Activated B cell treated with CpG ODN at 0.5 μM for 24 hours (primary cell): ENCODE results near the gene ZBTB44. TPM values are rescaled to one million over a fixed set of nuclear protein-coding genes. Genes with fewer than 3 reads are reported as not detected.
"Not testable (repeated sequence)": the region's sequence is repeated elsewhere in the genome, so short reads cannot be mapped to it uniquely, and the experiment has no call there.

Experiments used
- ATAC-seq: fragments of 200-7000 bp; cut with Tn5 transposase; one replicate; pipeline ENCODE4 v1.10.0; 2021; ENCODE audit warnings: low read depth, mild to moderate bottlenecking, moderate library complexity
- CTCF ChIA-PET: fragments of 350-600 bp; sonication (Branson Sonifier 250); formaldehyde crosslinking; loops from one replicate; lab custom pipeline; 2021; ENCODE audit warnings: antibody characterized with exemption; lab: Charles Lee
- POLR2A ChIA-PET: fragments of 350-600 bp; sonication (Branson Sonifier 250); formaldehyde crosslinking; loops from one replicate; lab custom pipeline; 2021; ENCODE audit warnings: antibody characterized with exemption; lab: Charles Lee
- DNase-seq: peaks from one replicate; pipeline ENCODE4 v3.0.0; 2022
- H3K27ac Mint-ChIP-seq: one replicate; pipeline ENCODE4 v1.8.0; 2020; ENCODE audit warnings: mixed read lengths
- H3K27me3 Mint-ChIP-seq: one replicate; pipeline ENCODE4 v1.8.0; 2021; ENCODE audit warnings: mixed read lengths
- H3K36me3 Mint-ChIP-seq: one replicate; pipeline ENCODE4 v1.8.0; 2021; ENCODE audit warnings: low read depth, mixed read lengths
- H3K4me1 Mint-ChIP-seq: one replicate; pipeline ENCODE4 v1.8.0; 2021; ENCODE audit warnings: mixed read lengths
- H3K4me3 Mint-ChIP-seq: one replicate; pipeline ENCODE4 v1.8.0; 2020; ENCODE audit warnings: mild to moderate bottlenecking, mixed read lengths
- H3K9me3 Mint-ChIP-seq: one replicate; pipeline ENCODE4 v1.8.0; 2020; ENCODE audit warnings: mixed read lengths
- intact Hi-C: fragments of 100-400 bp; cut with micrococcal nuclease; formaldehyde crosslinking; loops from one replicate; pipeline ENCODE4 v1.15.1; 2024
- total RNA-seq: library from RNA; stranded (reverse); gene quantifications from 2 replicates; pipeline ENCODE4 v1.2.3, GENCODE V29; 2022
- TF ChIP-seq, protein P1 (sequence below): fragments of 200-600 bp; IDR thresholded peaks from one replicate; pipeline ENCODE4 v1.8.0; 2022; ENCODE audit warnings: antibody characterized with exemption, mild to moderate bottlenecking

The ZBTB44 gene
- total RNA-seq, 1 donor from 2014 or later, result 61.5 TPM

GRCh38 chr11:130340671-130341319 is 26.1 kb upstream of the ZBTB44 start:
- H3K4me3 Mint-ChIP-seq, result no peak overlapping the region
- peaks cover 9% of the 10 kb centered on the region for H3K9me3 Mint-ChIP-seq
- no peaks in the 10 kb centered on the region for H3K27me3 Mint-ChIP-seq
- intact Hi-C loops, result no loop called here
- H3K27ac Mint-ChIP-seq, result no peak overlapping the region
- no peaks in the 10 kb centered on the region for H3K36me3 Mint-ChIP-seq
- ChIA-PET POLR2A (no interaction called here), CTCF (no interaction called here)
- TF ChIP-seq, protein P1, sequence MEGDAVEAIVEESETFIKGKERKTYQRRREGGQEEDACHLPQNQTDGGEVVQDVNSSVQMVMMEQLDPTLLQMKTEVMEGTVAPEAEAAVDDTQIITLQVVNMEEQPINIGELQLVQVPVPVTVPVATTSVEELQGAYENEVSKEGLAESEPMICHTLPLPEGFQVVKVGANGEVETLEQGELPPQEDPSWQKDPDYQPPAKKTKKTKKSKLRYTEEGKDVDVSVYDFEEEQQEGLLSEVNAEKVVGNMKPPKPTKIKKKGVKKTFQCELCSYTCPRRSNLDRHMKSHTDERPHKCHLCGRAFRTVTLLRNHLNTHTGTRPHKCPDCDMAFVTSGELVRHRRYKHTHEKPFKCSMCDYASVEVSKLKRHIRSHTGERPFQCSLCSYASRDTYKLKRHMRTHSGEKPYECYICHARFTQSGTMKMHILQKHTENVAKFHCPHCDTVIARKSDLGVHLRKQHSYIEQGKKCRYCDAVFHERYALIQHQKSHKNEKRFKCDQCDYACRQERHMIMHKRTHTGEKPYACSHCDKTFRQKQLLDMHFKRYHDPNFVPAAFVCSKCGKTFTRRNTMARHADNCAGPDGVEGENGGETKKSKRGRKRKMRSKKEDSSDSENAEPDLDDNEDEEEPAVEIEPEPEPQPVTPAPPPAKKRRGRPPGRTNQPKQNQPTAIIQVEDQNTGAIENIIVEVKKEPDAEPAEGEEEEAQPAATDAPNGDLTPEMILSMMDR, result no peak
- no peaks in the 10 kb centered on the region for H3K4me1 Mint-ChIP-seq
- ATAC-seq (no peak), DNase-seq (no peak)

DNA sequence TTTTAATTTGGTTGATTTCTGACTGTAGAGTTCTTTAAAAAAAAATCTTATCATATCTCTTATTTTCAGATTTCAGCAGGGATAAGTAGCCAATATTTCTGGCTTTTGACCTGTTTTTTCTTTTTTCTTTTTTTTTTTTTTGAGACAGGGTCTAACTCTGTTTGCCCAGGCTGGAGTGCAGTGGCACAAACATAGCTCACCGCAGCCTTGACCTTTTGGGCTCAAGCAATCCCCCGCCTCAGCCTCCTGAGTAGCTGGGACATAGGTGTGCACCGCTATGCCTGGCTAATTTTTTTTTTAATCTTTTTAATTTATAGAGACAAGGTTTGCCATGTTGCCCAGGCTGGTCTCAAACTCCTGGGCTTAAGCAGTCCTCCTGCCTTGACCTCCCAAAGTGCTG is 23.9 kb upstream of the ZBTB44 start:
- no peaks in the 10 kb centered on the region for H3K36me3 Mint-ChIP-seq
- peaks cover 9% of the 10 kb centered on the region for H3K9me3 Mint-ChIP-seq
- TF ChIP-seq, protein P1, result no peak
- intact Hi-C loops, result no loop called here
- no peak overlapping the region for H3K27ac Mint-ChIP-seq
- ATAC-seq (no peak), DNase-seq (no peak)
- no peaks in the 10 kb centered on the region for H3K4me1 Mint-ChIP-seq
- ChIA-PET CTCF (no interaction called here), POLR2A (interaction anchor here (0.7 kb wide), 1 partner anchor 68 kb away, joined by 3 read pairs; no protein-coding TSS in a partner anchor)
- no peaks in the 10 kb centered on the region for H3K27me3 Mint-ChIP-seq
- no peak overlapping the region for H3K4me3 Mint-ChIP-seq

DNA sequence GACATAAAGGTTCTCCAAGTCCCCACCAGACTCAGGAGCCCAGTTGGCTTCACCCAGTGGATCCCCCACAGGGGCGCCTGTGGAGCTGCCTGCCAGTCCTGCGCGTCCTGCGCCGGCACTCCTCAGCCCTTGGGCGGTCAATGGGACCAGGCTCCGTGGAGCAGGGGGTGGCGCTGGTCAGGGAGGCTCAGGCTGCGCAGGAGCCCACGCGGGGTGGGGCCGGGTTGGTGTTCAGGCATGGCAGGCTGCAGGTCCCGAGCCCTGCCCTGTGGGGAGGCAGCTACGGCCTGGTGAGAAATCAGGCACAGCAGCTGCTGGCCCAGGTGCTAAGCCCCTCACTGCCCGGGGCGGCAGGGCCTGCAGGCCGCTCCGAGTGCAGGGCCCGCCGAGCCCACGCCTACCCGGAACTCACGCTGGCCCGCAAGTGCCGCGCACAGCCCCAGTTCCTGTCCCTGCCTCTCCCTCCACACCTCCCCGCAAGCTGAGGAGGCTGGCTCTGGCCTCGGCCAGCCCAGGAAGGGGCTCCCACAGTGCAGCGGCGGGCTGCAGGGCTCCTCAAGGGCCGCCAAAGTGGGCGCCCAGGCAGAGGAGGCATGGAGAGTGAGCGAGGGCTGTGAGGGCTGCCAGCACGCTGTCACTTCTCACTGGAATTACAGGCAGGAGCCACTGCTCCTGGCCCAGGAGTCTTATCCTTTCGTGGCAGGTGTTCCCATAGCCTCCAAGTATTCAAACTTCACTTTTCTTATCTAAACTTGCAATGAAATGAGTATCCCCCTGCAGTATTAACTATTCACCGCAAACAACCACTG is 22.8 kb upstream of the ZBTB44 start:
- Mint-ChIP-seq H3K4me1 (no peaks in the 10 kb centered on the region), H3K27ac (no peak overlapping the region), H3K4me3 (no peak overlapping the region), H3K27me3 (no peaks in the 10 kb centered on the region), H3K36me3 (no peaks in the 10 kb centered on the region), H3K9me3 (peaks cover 9% of the 10 kb centered on the region)
- CTCF ChIA-PET, result no interaction called here
- intact Hi-C loops, result no loop called here
- POLR2A ChIA-PET, result no interaction called here
- TF ChIP-seq, protein P1, result no peak
- ATAC-seq (no peak), DNase-seq (no peak)

GRCh38 chr11:130331397-130331796 is 16.7 kb upstream of the ZBTB44 start:
- DNase-seq, H3K27me3 Mint-ChIP-seq, intact Hi-C loops, H3K4me1 Mint-ChIP-seq, ATAC-seq, H3K4me3 Mint-ChIP-seq, POLR2A ChIA-PET, H3K27ac Mint-ChIP-seq, H3K9me3 Mint-ChIP-seq, H3K36me3 Mint-ChIP-seq, CTCF ChIA-PET: not testable (repeated sequence)

DNA sequence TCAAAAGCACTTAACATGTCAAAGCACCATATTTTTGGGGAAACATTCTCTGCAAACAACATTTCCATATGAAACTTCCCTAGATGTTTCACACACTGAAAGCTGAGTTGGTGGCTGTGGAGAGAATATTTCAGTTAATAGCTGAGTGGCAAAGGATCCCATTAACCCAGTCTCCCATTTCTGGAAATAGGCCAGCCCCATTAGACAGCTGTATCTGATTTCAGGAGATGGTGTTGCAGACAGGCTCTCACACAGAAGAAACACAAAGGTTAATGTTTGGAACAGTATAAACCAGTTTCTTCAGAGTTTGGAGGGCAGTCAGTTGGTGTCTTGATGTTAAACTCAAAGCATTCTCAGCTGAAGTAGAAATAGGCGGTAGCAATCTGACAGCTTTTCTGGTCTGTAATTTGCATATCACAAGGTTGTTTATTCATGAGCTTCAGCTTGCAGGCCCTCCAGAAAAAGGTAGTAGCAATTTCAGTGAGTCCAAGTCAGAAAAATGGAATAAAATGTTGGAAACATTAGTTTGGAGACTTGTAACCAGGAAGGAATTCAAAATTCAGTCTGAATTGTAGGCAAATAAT is 15.5 kb upstream of the ZBTB44 start:
- no peaks in the 10 kb centered on the region for H3K27me3 Mint-ChIP-seq
- no peak for DNase-seq
- H3K27ac Mint-ChIP-seq, result no peak overlapping the region
- H3K36me3 Mint-ChIP-seq, result no peaks in the 10 kb centered on the region
- ChIA-PET POLR2A (no interaction called here), CTCF (no interaction called here)
- H3K4me3 Mint-ChIP-seq, result no peak overlapping the region
- H3K4me1 Mint-ChIP-seq, result no peaks in the 10 kb centered on the region
- intact Hi-C loops, result no loop called here
- TF ChIP-seq, protein P1, result no peak
- no peak for ATAC-seq
- H3K9me3 Mint-ChIP-seq, result peaks cover 3% of the 10 kb centered on the region
